Right lobe of liver (tissue), 4 donors: Measurements from ENCODE around the gene B3GNT4.

Experiments
- POLR2A ChIP-seq: fragments of 450-650 bp; IDR thresholded peaks from one replicate; pipeline ENCODE4 v1.6.1; 2017; ENCODE audit warnings: antibody characterized with exemption, mild to moderate bottlenecking
- TF ChIP-seq, protein P1 (sequence below), 4 donors: fragments of 200-600 bp in 3 of 4; fragments of 450-650 bp in 1 of 4; IDR thresholded peaks; one replicate each; pipeline versions ENCODE4 v1.5.1 to v1.8.0; 2016 to 2022; ENCODE audit warnings: antibody characterized with exemption in 4 of 4, mild to moderate bottlenecking in 2 of 4
- donor health status: DM: no; HTN: no; CAD: no.
- donor health status: DM: no; HTN: no; CAD: no.
- donor health status: DM: no; HTN: yes; CAD: no.

DNA sequence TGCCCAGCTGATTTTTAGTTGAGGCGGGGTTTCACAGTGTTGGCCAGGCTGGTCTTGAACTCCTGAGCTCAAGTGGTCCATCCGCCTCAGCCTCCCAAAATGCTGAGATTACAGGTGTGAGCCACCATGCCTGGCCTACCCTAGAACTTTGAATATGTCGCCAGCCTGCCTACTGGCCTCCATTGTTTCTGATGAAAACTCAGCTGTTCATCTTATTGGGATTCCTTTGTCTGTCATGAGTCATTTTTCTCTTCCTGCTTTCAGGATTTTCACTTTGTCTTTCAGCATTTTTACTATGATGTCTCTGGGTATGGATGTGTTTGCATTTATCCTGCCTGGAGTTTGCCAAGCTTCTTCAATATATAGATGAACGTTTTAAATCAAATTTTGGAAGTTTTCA lies 8.1 kb upstream of the B3GNT4 start:
- TF ChIP-seq, protein P1, sequence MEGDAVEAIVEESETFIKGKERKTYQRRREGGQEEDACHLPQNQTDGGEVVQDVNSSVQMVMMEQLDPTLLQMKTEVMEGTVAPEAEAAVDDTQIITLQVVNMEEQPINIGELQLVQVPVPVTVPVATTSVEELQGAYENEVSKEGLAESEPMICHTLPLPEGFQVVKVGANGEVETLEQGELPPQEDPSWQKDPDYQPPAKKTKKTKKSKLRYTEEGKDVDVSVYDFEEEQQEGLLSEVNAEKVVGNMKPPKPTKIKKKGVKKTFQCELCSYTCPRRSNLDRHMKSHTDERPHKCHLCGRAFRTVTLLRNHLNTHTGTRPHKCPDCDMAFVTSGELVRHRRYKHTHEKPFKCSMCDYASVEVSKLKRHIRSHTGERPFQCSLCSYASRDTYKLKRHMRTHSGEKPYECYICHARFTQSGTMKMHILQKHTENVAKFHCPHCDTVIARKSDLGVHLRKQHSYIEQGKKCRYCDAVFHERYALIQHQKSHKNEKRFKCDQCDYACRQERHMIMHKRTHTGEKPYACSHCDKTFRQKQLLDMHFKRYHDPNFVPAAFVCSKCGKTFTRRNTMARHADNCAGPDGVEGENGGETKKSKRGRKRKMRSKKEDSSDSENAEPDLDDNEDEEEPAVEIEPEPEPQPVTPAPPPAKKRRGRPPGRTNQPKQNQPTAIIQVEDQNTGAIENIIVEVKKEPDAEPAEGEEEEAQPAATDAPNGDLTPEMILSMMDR (IDR thresholded peaks at IDR 0.05): no peak
- no peak for TF ChIP-seq POLR2A
